HG03442 (cell line): ENCODE results near the gene HLA-B.
"Not testable (repeated sequence)": the region's sequence is repeated elsewhere in the genome, so short reads cannot be mapped to it uniquely, and the experiment has no call there.

ENCODE experiments used
- ATAC-seq: cut with Tn5 transposase; IDR thresholded peaks from one replicate; pipeline ENCODE4 v1.9.1; 2021; ENCODE audit warnings: mild to moderate bottlenecking, moderate library complexity; ENCODE audit not compliant: unreplicated experiment

The HLA-B gene

GRCh38 chr6:31356946-31357466 is at the start of gene HLA-B:
HLA-B (minus strand) TSS chr6:31357179; CDS start chr6:31357158, 21 bp downstream.
- peak; percentile 72 for ATAC-seq

- no peak for ATAC-seq
These were observed 49.0 kb upstream of the HLA-B start for GRCh38 chr6:31405996-31406395.

- not testable (repeated sequence) for ATAC-seq
These were observed 47.0 kb upstream of the HLA-B start for GRCh38 chr6:31404061-31404364.

- no peak for ATAC-seq
These were observed 46.5 kb upstream of the HLA-B start, which contains the start of gene MICA for GRCh38 chr6:31403283-31404060. MICA (plus strand) TSS chr6:31403595; CDS start chr6:31403633, 38 bp downstream.

- ATAC-seq: no peak
These were observed 45.6 kb upstream of the HLA-B start for GRCh38 chr6:31402324-31403282.

- no peak for ATAC-seq
These were observed 44.4 kb upstream of the HLA-B start for GRCh38 chr6:31401403-31401802.

GRCh38 chr6:31400467-31401289 is 43.7 kb upstream of the HLA-B start:
- ATAC-seq: no peak

GRCh38 chr6:31399589-31400466 is 42.8 kb upstream of the HLA-B start:
- ATAC-seq: no peak

- no peak for ATAC-seq
These were observed 41.0 kb upstream of the HLA-B start for GRCh38 chr6:31397901-31398525.

- ATAC-seq: not testable (repeated sequence)
These were observed 40.1 kb upstream of the HLA-B start for GRCh38 chr6:31397153-31397499.

- peak; percentile 46 for ATAC-seq
These were observed 39.6 kb upstream of the HLA-B start for GRCh38 chr6:31396422-31397152.

GRCh38 chr6:31395832-31396231 is 38.9 kb upstream of the HLA-B start:
- ATAC-seq: no peak

- ATAC-seq: no peak
These were observed 37.4 kb upstream of the HLA-B start for GRCh38 chr6:31394381-31394780.

- no peak for ATAC-seq
These were observed 37.0 kb upstream of the HLA-B start for GRCh38 chr6:31393932-31394331.

- not testable (repeated sequence) for ATAC-seq
These were observed 32.8 kb upstream of the HLA-B start for GRCh38 chr6:31389802-31390132.

GRCh38 chr6:31388916-31389801 is 32.2 kb upstream of the HLA-B start:
- not testable (repeated sequence) for ATAC-seq

GRCh38 chr6:31386977-31387376 is 30.0 kb upstream of the HLA-B start:
- no peak for ATAC-seq

GRCh38 chr6:31386099-31386498 is 29.1 kb upstream of the HLA-B start:
- ATAC-seq: no peak
